Mesendoderm (in vitro differentiated cells): Measurements from ENCODE around the gene C10orf90.

Experiments used
- DNase-seq: peaks from one replicate; pipeline ENCODE4 v3.0.0; 2013
- H2AK5ac ChIP-seq: 2 replicates; pipeline ENCODE4 v1.6.1; 2013; ENCODE audit warnings: low read length, inconsistent platforms
- H2BK120ac ChIP-seq: 2 replicates; pipeline ENCODE4 v1.6.1; 2013; ENCODE audit warnings: low read depth, mild to moderate bottlenecking, low read length, moderate library complexity, mixed read lengths
- H2BK15ac ChIP-seq: replicated peaks from 2 replicates; pipeline ENCODE4 v1.6.1; 2013; ENCODE audit warnings: low read depth, mild to moderate bottlenecking, moderate library complexity
- H2BK5ac ChIP-seq: 2 replicates; pipeline ENCODE4 v1.6.1; 2013; ENCODE audit warnings: low read length, inconsistent platforms
- H3K18ac ChIP-seq: 2 replicates; pipeline ENCODE4 v1.6.1; 2013; ENCODE audit warnings: mild to moderate bottlenecking, low read length, mixed read lengths
- H3K23ac ChIP-seq: one replicate; pipeline ENCODE4 v1.6.1; 2013; ENCODE audit warnings: low read length
- H3K27ac ChIP-seq: 2 replicates; pipeline ENCODE4 v1.5.1; 2013; ENCODE audit warnings: low read depth, mild to moderate bottlenecking, inconsistent platforms, low read length, moderate library complexity
- H3K27me3 ChIP-seq: 2 replicates; pipeline ENCODE4 v1.6.1; 2013; ENCODE audit warnings: low read length, control low read depth, mild to moderate bottlenecking, inconsistent platforms; ENCODE audit not compliant: insufficient read depth, poor library complexity
- H3K36me3 ChIP-seq: 2 replicates; pipeline ENCODE4 v1.6.1; 2013; ENCODE audit warnings: low read length, inconsistent platforms; ENCODE audit not compliant: control insufficient read depth, insufficient read depth
- H3K4ac ChIP-seq: one replicate; pipeline ENCODE4 v1.6.1; 2013; ENCODE audit warnings: low read depth, mild to moderate bottlenecking, low read length, moderate library complexity
- H3K4me1 ChIP-seq: 2 replicates; pipeline ENCODE4 v1.6.1; 2013; ENCODE audit warnings: low read depth, low read length, inconsistent platforms; ENCODE audit not compliant: control insufficient read depth
- H3K4me2 ChIP-seq: 2 replicates; pipeline ENCODE4 v1.6.1; 2013; ENCODE audit warnings: low read length
- H3K4me3 ChIP-seq: 2 replicates; pipeline ENCODE4 v1.5.1; 2013; ENCODE audit warnings: mild to moderate bottlenecking, low read length
- H3K56ac ChIP-seq: one replicate; pipeline ENCODE4 v1.6.1; 2013; ENCODE audit warnings: low read length
- H3K79me1 ChIP-seq: 2 replicates; pipeline ENCODE4 v1.6.1; 2013; ENCODE audit warnings: low read length, inconsistent platforms
- H3K79me2 ChIP-seq: 2 replicates; pipeline ENCODE4 v1.6.1; 2013; ENCODE audit warnings: mild to moderate bottlenecking, low read length; ENCODE audit not compliant: control insufficient read depth, insufficient read depth
- H3K9ac ChIP-seq: 2 replicates; pipeline ENCODE4 v1.6.1; 2013; ENCODE audit warnings: low read length, inconsistent platforms
- H4K5ac ChIP-seq: one replicate; pipeline ENCODE4 v1.6.1; 2013; ENCODE audit warnings: low read length
- H4K8ac ChIP-seq: one replicate; pipeline ENCODE4 v1.6.1; 2013; ENCODE audit warnings: low read depth, mild to moderate bottlenecking, control low read depth, low read length, moderate library complexity
- WGBS: extraction: QIAGEN DNeasy Blood & Tissue Kit; methylation state at CpG from one replicate; pipeline ENCODE4 v1.1.7; 2013; ENCODE audit warnings: low lambda C conversion rate, missing lambda C conversion rate; ENCODE audit not compliant: insufficient coverage; ENCODE audit errors: extremely low coverage; 5-methylcytosine and 5-hydroxymethylcytosine counted together

C10orf90 gene

GRCh38 chr10:126671402-126671975 is 996 bp upstream of the C10orf90 start:
- no peaks in the 10 kb centered on the region for H3K36me3 ChIP-seq
- no peak overlapping the region for H3K4ac ChIP-seq
- H3K9ac ChIP-seq, result no peak overlapping the region
- H3K27ac ChIP-seq, result no peak overlapping the region
- peak; percentile 74 for DNase-seq
- H4K8ac ChIP-seq, result no peak overlapping the region
- no peak overlapping the region for H3K4me2 ChIP-seq
- H3K79me2 ChIP-seq, result no peaks in the 10 kb centered on the region
- H3K4me3 ChIP-seq, result no peak overlapping the region
- WGBS, result no CpG with 5 or more reads among the region's 3 CpGs
- H2BK5ac ChIP-seq, result no peak overlapping the region
- no peak overlapping the region for H3K23ac ChIP-seq
- no peak overlapping the region for H3K56ac ChIP-seq
- H3K18ac ChIP-seq, result no peak overlapping the region
- no peak overlapping the region for H2AK5ac ChIP-seq
- no peaks in the 10 kb centered on the region for H3K27me3 ChIP-seq
- no peak overlapping the region for H4K5ac ChIP-seq
- H3K79me1 ChIP-seq, result no peaks in the 10 kb centered on the region
- peaks cover 3% of the 10 kb centered on the region for H3K4me1 ChIP-seq
- H2BK120ac ChIP-seq, result no peak overlapping the region
- H2BK15ac ChIP-seq, result no peak overlapping the region

GRCh38 chr10:126670895-126671261 is 385 bp upstream of the C10orf90 start:
- Histone ChIP-seq H2AK5ac (peak overlapping the region; percentile 35), H2BK15ac (peak overlapping the region; percentile 43), H3K4me1 (peaks cover 3% of the 10 kb centered on the region), H3K36me3 (no peaks in the 10 kb centered on the region), H3K27ac (no peak overlapping the region), H3K27me3 (no peaks in the 10 kb centered on the region), H4K8ac (no peak overlapping the region), H3K18ac (peak overlapping the region; percentile 65), H3K79me1 (no peaks in the 10 kb centered on the region), H3K4ac (no peak overlapping the region), H3K56ac (peak overlapping the region; percentile 19), H3K4me2 (no peak overlapping the region), H3K9ac (no peak overlapping the region), H2BK5ac (no peak overlapping the region), H2BK120ac (peak overlapping the region; percentile 82), H3K79me2 (no peaks in the 10 kb centered on the region), H3K23ac (no peak overlapping the region), H3K4me3 (no peak overlapping the region), H4K5ac (no peak overlapping the region)
- DNase-seq, result no peak
- no CpG with 5 or more reads among the region's 7 CpGs for WGBS

- no peak overlapping the region for H4K5ac ChIP-seq
- no peak overlapping the region for H3K27ac ChIP-seq
- H3K79me2 ChIP-seq, result no peaks in the 10 kb centered on the region
- no peak overlapping the region for H3K23ac ChIP-seq
- no peak overlapping the region for H3K4ac ChIP-seq
- H3K79me1 ChIP-seq, result no peaks in the 10 kb centered on the region
- H2AK5ac ChIP-seq, result no peak overlapping the region
- no peaks in the 10 kb centered on the region for H3K36me3 ChIP-seq
- no peak overlapping the region for H3K18ac ChIP-seq
- no peak overlapping the region for H3K9ac ChIP-seq
- no peak for DNase-seq
- H2BK5ac ChIP-seq, result no peak overlapping the region
- H3K56ac ChIP-seq, result no peak overlapping the region
- H3K27me3 ChIP-seq, result no peaks in the 10 kb centered on the region
- peaks cover 3% of the 10 kb centered on the region for H3K4me1 ChIP-seq
- H2BK15ac ChIP-seq, result no peak overlapping the region
- no peak overlapping the region for H3K4me3 ChIP-seq
- no peak overlapping the region for H4K8ac ChIP-seq
- no CpG with 5 or more reads among the region's 3 CpGs for WGBS
- H2BK120ac ChIP-seq, result no peak overlapping the region
- H3K4me2 ChIP-seq, result no peak overlapping the region
These were observed 1.3 kb downstream of the C10orf90 start for GRCh38 chr10:126669168-126669567.

GRCh38 chr10:126668505-126668904 is 2.0 kb downstream of the C10orf90 start:
- Histone ChIP-seq H3K79me2 (no peaks in the 10 kb centered on the region), H3K56ac (no peak overlapping the region)
- whole genome bisulfite sequencing, result no CpG with 5 or more reads among the region's 4 CpGs

GRCh38 chr10:126667568-126667967 is 2.9 kb downstream of the C10orf90 start:
- no peaks in the 10 kb centered on the region for H3K79me2 ChIP-seq
- H3K56ac ChIP-seq, result no peak overlapping the region
- no peak overlapping the region for H4K8ac ChIP-seq
- H3K36me3 ChIP-seq, result no peaks in the 10 kb centered on the region
- H3K9ac ChIP-seq, result no peak overlapping the region
- peaks cover 3% of the 10 kb centered on the region for H3K4me1 ChIP-seq
- DNase-seq, result no peak
- H3K4ac ChIP-seq, result no peak overlapping the region
- no peak overlapping the region for H2BK120ac ChIP-seq
- no peak overlapping the region for H3K4me2 ChIP-seq
- H3K18ac ChIP-seq, result no peak overlapping the region
- no peak overlapping the region for H3K23ac ChIP-seq
- no peak overlapping the region for H3K27ac ChIP-seq
- no peak overlapping the region for H2AK5ac ChIP-seq
- no peaks in the 10 kb centered on the region for H3K27me3 ChIP-seq
- no peak overlapping the region for H3K4me3 ChIP-seq
- WGBS, result no CpG with 5 or more reads among the region's 3 CpGs
- H4K5ac ChIP-seq, result no peak overlapping the region
- no peak overlapping the region for H2BK5ac ChIP-seq
- H3K79me1 ChIP-seq, result no peaks in the 10 kb centered on the region
- no peak overlapping the region for H2BK15ac ChIP-seq

More at GRCh38 chr10:126668505-126668904, 2.0 kb downstream of the C10orf90 start:
- H2AK5ac ChIP-seq, result no peak overlapping the region
- H3K4ac ChIP-seq, result no peak overlapping the region
- no peak overlapping the region for H3K4me3 ChIP-seq
- H3K36me3 ChIP-seq, result no peaks in the 10 kb centered on the region
- no peak overlapping the region for H4K5ac ChIP-seq
- no peaks in the 10 kb centered on the region for H3K79me1 ChIP-seq
- no peak overlapping the region for H3K18ac ChIP-seq
- no peak overlapping the region for H3K4me2 ChIP-seq
- H2BK5ac ChIP-seq, result no peak overlapping the region
- H3K23ac ChIP-seq, result no peak overlapping the region
- no peak for DNase-seq
- H2BK120ac ChIP-seq, result no peak overlapping the region
- no peak overlapping the region for H4K8ac ChIP-seq
- H3K4me1 ChIP-seq, result peaks cover 3% of the 10 kb centered on the region
- H3K27me3 ChIP-seq, result no peaks in the 10 kb centered on the region
- no peak overlapping the region for H3K27ac ChIP-seq
- no peak overlapping the region for H3K9ac ChIP-seq
- H2BK15ac ChIP-seq, result no peak overlapping the region

GRCh38 chr10:126665207-126665606 is 5.3 kb downstream of the C10orf90 start:
- Histone ChIP-seq H3K4me3 (no peak overlapping the region), H4K8ac (no peak overlapping the region), H3K27me3 (no peaks in the 10 kb centered on the region), H3K18ac (no peak overlapping the region), H3K36me3 (no peaks in the 10 kb centered on the region), H3K4ac (no peak overlapping the region), H4K5ac (no peak overlapping the region), H2BK5ac (no peak overlapping the region), H3K23ac (no peak overlapping the region), H3K4me2 (no peak overlapping the region), H3K9ac (no peak overlapping the region), H2BK120ac (no peak overlapping the region), H3K27ac (no peak overlapping the region), H3K79me1 (no peaks in the 10 kb centered on the region), H2BK15ac (no peak overlapping the region), H2AK5ac (no peak overlapping the region), H3K79me2 (no peaks in the 10 kb centered on the region), H3K56ac (no peak overlapping the region), H3K4me1 (no peaks in the 10 kb centered on the region)
- no CpG with 5 or more reads among the region's 4 CpGs for WGBS
- DNase-seq, result no peak
